NCI-H2081 treated with DMSO at 0.1 percent for 48 hours (cell line): Measurements from ENCODE around the gene ABTB2.
A peak's percentile ranks its signal among the peaks of the same experiment; 100 is the strongest.
"Not testable (repeated sequence)": the region's sequence is repeated elsewhere in the genome, so short reads cannot be mapped to it uniquely, and the experiment has no call there.

Experiments
- DNase-seq: peaks from one replicate; lab custom pipeline; 2025; lab: John Stamatoyannopoulos, UW

The ABTB2 gene

GRCh38 chr11:34357701-34358257, at the start of gene ABTB2:
TSS of gene ABTB2 (minus strand) at chr11:34358010.
- DNase-seq, result peak; percentile 83

- DNase-seq, result no peak
Observed at GRCh38 chr11:34407121-34407813, 49.5 kb upstream of the ABTB2 start.

- no peak for DNase-seq
Observed at GRCh38 chr11:34406413-34406812, 48.6 kb upstream of the ABTB2 start.

GRCh38 chr11:34405079-34405858, 47.5 kb upstream of the ABTB2 start:
- DNase-seq, result no peak

- DNase-seq, result no peak
Observed at GRCh38 chr11:34404280-34404679, 46.5 kb upstream of the ABTB2 start.

GRCh38 chr11:34403431-34403830, 45.6 kb upstream of the ABTB2 start:
- DNase-seq, result no peak

GRCh38 chr11:34397811-34398210, 40.0 kb upstream of the ABTB2 start:
- DNase-seq, result no peak

GRCh38 chr11:34397120-34397519, 39.3 kb upstream of the ABTB2 start:
- DNase-seq, result no peak

- DNase-seq, result no peak
Observed at GRCh38 chr11:34395916-34396550, 38.2 kb upstream of the ABTB2 start.

- DNase-seq, result no peak
Observed at GRCh38 chr11:34394771-34395300, 37.0 kb upstream of the ABTB2 start.

GRCh38 chr11:34387653-34388052, 29.8 kb upstream of the ABTB2 start:
- DNase-seq, result no peak

- DNase-seq, result not testable (repeated sequence)
Observed at GRCh38 chr11:34386356-34386755, 28.5 kb upstream of the ABTB2 start.

GRCh38 chr11:34382532-34383276, 24.9 kb upstream of the ABTB2 start:
- no peak for DNase-seq

- no peak for DNase-seq
Observed at GRCh38 chr11:34381775-34382174, 24.0 kb upstream of the ABTB2 start.

- no peak for DNase-seq
Observed at GRCh38 chr11:34380696-34381095, 22.9 kb upstream of the ABTB2 start.

GRCh38 chr11:34379539-34379938, 21.7 kb upstream of the ABTB2 start:
- no peak for DNase-seq

GRCh38 chr11:34379079-34379478, 21.3 kb upstream of the ABTB2 start:
- DNase-seq, result no peak

- DNase-seq, result no peak
Observed at GRCh38 chr11:34373727-34374126, 15.9 kb upstream of the ABTB2 start.

GRCh38 chr11:34366522-34366921, 8.7 kb upstream of the ABTB2 start:
- DNase-seq, result no peak

GRCh38 chr11:34364102-34364501, 6.3 kb upstream of the ABTB2 start:
- no peak for DNase-seq

- no peak for DNase-seq
Observed at GRCh38 chr11:34363363-34364084, 5.7 kb upstream of the ABTB2 start.
